ENCODE results near the gene GRK4. TPM values are rescaled to one million over a fixed set of nuclear protein-coding genes. Genes with fewer than 3 reads are reported as not detected.
A peak's percentile ranks its signal among the peaks of the same experiment; 100 is the strongest.
"Not testable (repeated sequence)": the region's sequence is repeated elsewhere in the genome, so short reads cannot be mapped to it uniquely, and the experiment has no call there.

Gene GRK4
- total RNA-seq, 3 donors from 2014 or later, result 3.8 to 6.9 (median 5.8) TPM

- H3K9me3 ChIP-seq, result no peaks in the 10 kb centered on the region
- no peak for TF ChIP-seq POLR2A (IDR thresholded peaks at IDR 0.05)
- no peak for TF ChIP-seq POLR2AphosphoS5 (IDR thresholded peaks at IDR 0.05)
- TF ChIP-seq, protein P1, sequence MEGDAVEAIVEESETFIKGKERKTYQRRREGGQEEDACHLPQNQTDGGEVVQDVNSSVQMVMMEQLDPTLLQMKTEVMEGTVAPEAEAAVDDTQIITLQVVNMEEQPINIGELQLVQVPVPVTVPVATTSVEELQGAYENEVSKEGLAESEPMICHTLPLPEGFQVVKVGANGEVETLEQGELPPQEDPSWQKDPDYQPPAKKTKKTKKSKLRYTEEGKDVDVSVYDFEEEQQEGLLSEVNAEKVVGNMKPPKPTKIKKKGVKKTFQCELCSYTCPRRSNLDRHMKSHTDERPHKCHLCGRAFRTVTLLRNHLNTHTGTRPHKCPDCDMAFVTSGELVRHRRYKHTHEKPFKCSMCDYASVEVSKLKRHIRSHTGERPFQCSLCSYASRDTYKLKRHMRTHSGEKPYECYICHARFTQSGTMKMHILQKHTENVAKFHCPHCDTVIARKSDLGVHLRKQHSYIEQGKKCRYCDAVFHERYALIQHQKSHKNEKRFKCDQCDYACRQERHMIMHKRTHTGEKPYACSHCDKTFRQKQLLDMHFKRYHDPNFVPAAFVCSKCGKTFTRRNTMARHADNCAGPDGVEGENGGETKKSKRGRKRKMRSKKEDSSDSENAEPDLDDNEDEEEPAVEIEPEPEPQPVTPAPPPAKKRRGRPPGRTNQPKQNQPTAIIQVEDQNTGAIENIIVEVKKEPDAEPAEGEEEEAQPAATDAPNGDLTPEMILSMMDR (IDR thresholded peaks at IDR 0.05), result no peak
- DNase-seq (ENCODE audit: low spot score in 2 of 2), result peak; percentile 23 to 50
- H3K27ac ChIP-seq, result peak overlapping the region; percentile 93 to 95
- H3K36me3 ChIP-seq, result no peaks in the 10 kb centered on the region
- H3K27me3 ChIP-seq, result no peaks in the 10 kb centered on the region
- peaks cover 16 to 36% of the 10 kb centered on the region in 2 donors for H3K4me1 ChIP-seq
- intact Hi-C loops (cut with DNase I; ENCODE audit: low total_unique reads), result no loop called here
- peak overlapping the region; percentile 81 to 97 (median 94) for H3K4me3 ChIP-seq
These were observed 27.3 kb upstream of the GRK4 start for GRCh38 chr4:2935762-2936743.

- intact Hi-C loops (cut with DNase I; ENCODE audit: low total_unique reads), result no loop called here
- Histone ChIP-seq H3K36me3 (no peaks in the 10 kb centered on the region), H3K27ac (peak overlapping the region; percentile 93 to 95), H3K9me3 (no peaks in the 10 kb centered on the region), H3K27me3 (no peaks in the 10 kb centered on the region), H3K4me1 (peaks cover 11 to 32% of the 10 kb centered on the region in 2 donors), H3K4me3 (peak overlapping the region in 1 of 3 donors; percentile 43)
- TF ChIP-seq, protein P1 (IDR thresholded peaks at IDR 0.05), result no peak
- TF ChIP-seq POLR2AphosphoS5 (IDR thresholded peaks at IDR 0.05) (no peak), POLR2A (IDR thresholded peaks at IDR 0.05) (no peak)
- peak; percentile 41 to 53 for DNase-seq (ENCODE audit: low spot score in 2 of 2)
These were observed 26.6 kb upstream of the GRK4 start for GRCh38 chr4:2936773-2937145.

GRCh38 chr4:2937146-2937857 is 26.1 kb upstream of the GRK4 start:
- H3K4me1 ChIP-seq, result peaks cover 11 to 32% of the 10 kb centered on the region in 2 donors
- TF ChIP-seq POLR2AphosphoS5 (IDR thresholded peaks at IDR 0.05), result peak in 1 of 3 donors; percentile 30
- TF ChIP-seq, protein P1 (IDR thresholded peaks at IDR 0.05), result no peak
- H3K27ac ChIP-seq, result peak overlapping the region; percentile 93 to 95
- no peaks in the 10 kb centered on the region for H3K9me3 ChIP-seq
- H3K27me3 ChIP-seq, result no peaks in the 10 kb centered on the region
- intact Hi-C loops (cut with DNase I; ENCODE audit: low total_unique reads), result no loop called here
- no peaks in the 10 kb centered on the region for H3K36me3 ChIP-seq
- DNase-seq (ENCODE audit: low spot score in 2 of 2), result peak; percentile 65 to 90
- H3K4me3 ChIP-seq, result peak overlapping the region in 2 of 3 donors; percentile 11 to 43

DNA sequence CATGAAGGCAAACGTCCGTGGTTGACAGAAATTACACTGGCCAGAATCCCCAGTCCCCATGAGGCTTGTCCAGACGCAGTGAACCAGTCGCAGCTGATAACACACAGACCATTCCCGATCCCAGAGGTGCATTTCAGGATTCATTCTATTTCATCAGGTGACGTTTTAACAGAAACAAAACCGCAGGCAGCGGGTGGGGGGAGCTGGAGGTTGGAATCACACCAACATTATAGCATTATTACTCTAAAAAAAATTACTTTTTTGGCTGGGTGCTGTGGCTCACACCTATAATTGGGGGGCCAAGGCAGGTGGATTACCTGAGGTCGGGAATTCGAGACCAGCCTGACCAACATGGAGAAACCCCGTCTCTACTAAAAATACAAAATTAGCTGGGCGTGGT is 25.4 kb upstream of the GRK4 start:
- H3K27ac ChIP-seq, result peak overlapping the region in 1 of 2 donors; percentile 93
- intact Hi-C loops (cut with DNase I; ENCODE audit: low total_unique reads), result no loop called here
- TF ChIP-seq POLR2AphosphoS5 (IDR thresholded peaks at IDR 0.05) (no peak), POLR2A (IDR thresholded peaks at IDR 0.05) (no peak)
- TF ChIP-seq, protein P1 (IDR thresholded peaks at IDR 0.05), result no peak
- DNase-seq (ENCODE audit: low spot score in 2 of 2), result peak in 1 of 2 donors; percentile 16
- H3K4me3 ChIP-seq, result no peak overlapping the region
- H3K27me3 ChIP-seq, result no peaks in the 10 kb centered on the region
- H3K9me3 ChIP-seq, result no peaks in the 10 kb centered on the region
- H3K36me3 ChIP-seq, result no peaks in the 10 kb centered on the region
- peaks cover 11 to 31% of the 10 kb centered on the region in 2 donors for H3K4me1 ChIP-seq

GRCh38 chr4:2938411-2938810 is 25.0 kb upstream of the GRK4 start:
- H3K9me3 ChIP-seq; intact Hi-C loops (cut with DNase I; ENCODE audit: low total_unique reads); H3K27me3 ChIP-seq; H3K27ac ChIP-seq; DNase-seq (ENCODE audit: low spot score in 2 of 2); H3K4me3 ChIP-seq; H3K36me3 ChIP-seq: not testable (repeated sequence)
- H3K4me1 ChIP-seq, result peaks cover 9 to 26% of the 10 kb centered on the region in 2 donors

All from breast epithelium (tissue), 4 donors.